GM19238 (cell line): ENCODE results near the gene AHNAK.
"Not testable (repeated sequence)": the region's sequence is repeated elsewhere in the genome, so short reads cannot be mapped to it uniquely, and the experiment has no call there.

Experiments
- DNase-seq: peaks from one replicate; pipeline ENCODE4 v3.0.0; 2011; ENCODE audit warnings: low spot score; ENCODE audit not compliant: insufficient read length

Gene AHNAK

DNA sequence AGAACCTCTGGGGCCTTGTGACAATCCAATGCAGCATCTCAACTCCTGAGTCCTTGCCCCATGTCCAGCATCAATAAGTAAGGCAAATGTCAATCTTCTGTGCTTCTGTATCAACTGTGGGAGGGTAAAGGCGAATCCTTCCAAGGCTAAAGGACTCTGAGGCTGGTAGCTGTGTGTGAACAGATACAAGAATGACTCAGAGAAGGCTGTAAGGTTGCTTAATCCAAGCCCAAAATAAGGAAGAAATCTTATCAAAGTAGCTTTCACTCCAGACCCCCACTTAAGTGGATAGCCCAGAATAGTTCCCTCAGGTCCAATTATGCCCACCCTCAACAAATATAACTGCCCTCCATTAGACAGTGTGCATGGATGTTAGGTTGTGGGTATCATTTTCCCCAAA, 155.9 kb downstream of the AHNAK start:
- DNase-seq: no peak

DNA sequence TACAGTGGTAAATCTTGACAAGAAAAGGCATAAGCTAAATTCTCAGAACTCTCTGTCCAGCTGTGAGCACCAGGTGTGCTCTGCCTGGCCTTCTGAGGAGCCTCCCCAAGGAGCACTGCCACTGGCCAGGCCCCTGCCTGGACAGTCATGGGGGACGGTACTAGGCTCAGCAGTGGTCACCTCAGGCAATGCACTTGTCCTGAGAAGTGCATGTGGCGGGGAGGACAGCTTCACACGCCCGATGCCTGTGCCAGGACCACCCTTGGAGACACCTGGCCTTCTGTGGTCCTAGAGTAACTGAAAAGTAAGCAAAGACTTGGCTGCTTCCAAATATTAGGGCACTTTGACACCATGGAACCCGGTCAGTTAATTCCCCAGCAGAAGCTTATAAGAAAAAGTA, 156.4 kb downstream of the AHNAK start:
- DNase-seq: no peak

DNA sequence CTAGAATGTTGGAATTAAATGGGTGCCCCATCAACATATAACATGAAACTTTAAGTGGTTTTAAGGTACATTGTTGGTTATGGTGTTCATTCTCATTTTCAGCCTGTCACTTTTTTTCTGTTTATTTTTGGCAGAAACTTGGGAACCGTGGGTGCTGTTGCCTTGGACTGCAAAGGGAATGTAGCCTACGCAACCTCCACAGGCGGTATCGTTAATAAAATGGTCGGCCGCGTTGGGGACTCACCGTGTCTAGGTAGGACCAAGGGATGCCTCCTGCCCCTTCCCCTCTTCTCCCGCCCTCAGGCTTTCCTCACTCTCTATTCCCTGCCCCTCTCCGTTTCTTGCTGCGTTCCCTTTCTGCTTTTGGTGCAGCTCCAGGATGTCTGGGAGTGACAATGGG, 157.6 kb downstream of the AHNAK start:
- no peak for DNase-seq

DNA sequence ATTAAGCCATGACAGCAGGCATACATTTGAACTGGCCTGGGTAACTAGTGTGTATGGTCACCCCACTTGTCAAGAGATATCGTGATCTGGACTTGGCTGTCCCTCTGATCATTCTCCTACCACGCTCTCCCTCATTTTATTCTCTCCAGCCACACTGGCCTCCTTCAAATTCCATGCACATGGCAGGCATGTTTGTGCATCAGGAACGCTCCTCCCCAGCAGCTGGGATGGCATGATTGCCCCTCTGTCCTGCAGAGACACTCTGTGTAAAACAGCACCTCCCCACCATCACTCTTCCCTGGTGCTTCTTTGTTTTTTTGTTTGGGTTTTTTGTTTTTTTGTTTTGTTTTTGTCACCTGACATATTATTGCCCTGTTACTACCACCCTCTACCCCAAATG, 159.2 kb downstream of the AHNAK start:
- DNase-seq: no peak

DNA sequence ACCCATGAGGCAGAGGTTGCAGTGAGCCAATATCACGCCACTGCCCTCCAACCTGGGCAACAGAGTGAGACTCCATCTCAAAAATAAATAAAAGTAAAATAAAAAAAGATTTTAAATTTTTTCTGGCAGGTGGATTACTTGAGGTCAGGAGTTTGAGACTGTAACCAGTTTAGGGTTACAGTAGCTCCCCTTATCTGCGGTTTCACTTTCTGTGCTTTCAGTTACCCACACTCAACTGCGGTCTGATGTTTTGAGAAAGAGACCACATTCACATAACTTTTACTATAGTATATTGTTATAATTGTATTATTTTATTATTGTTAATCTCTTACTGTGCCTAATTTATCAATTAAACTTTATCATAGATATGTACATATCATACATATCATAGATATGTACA, 160.5 kb downstream of the AHNAK start:
- not testable (repeated sequence) for DNase-seq

DNA sequence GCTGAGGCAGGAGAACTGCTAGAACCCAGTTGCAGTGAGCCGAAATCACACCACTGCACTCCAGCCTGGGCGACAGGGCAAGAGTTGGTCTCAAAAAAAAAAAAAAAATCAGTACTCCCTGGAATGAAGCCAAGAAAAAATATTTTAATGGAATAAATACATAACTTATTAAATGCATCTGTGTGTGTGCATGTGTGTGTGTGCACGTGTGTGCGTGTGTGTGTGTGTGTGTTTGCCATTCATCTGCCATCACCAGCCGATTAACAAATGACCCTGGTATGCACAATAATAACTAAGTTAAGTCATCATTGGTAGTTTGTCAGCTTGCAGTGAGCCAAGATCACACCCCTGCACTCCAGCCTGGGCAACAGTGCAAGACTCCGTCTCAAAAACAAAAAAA, 162.8 kb downstream of the AHNAK start:
- DNase-seq: no peak
